Mammary epithelial cell (primary cell): ENCODE measurements around the gene ACKR2.

Experiments used
- CTCF ChIP-seq, 2 donors: IDR thresholded peaks in 1 of 2; conservative IDR thresholded peaks in 1 of 2; 2 replicates each; pipeline ENCODE4 v1.5.1; 2011 to 2012; ENCODE audit warnings: inconsistent platforms in 2 of 2, low read length in 2 of 2, mild to moderate bottlenecking in 2 of 2, control low read depth in 1 of 2, low read depth in 1 of 2; ENCODE audit not compliant: insufficient read depth in 1 of 2; ENCODE audit errors: extremely low read depth in 1 of 2
- EZH2 ChIP-seq: IDR thresholded peaks from 2 replicates; pipeline ENCODE4 v1.6.1; 2012; ENCODE audit warnings: low read length, inconsistent platforms, borderline replicate concordance

- TF ChIP-seq CTCF (conservative IDR thresholded peaks at IDR 0.05 in 1 of 2, IDR thresholded peaks at IDR 0.05 in 1 of 2; ENCODE audit: extremely low read depth in 1 of 2, insufficient read depth in 1 of 2, low read depth in 1 of 2, low read length in 2 of 2) (no peak), EZH2 (no peak)
These were observed 9.0 kb upstream of the ACKR2 start for GRCh38 chr3:42800251-42800650.
